Mucosa of descending colon (tissue), 3 donors: Measurements from ENCODE around the gene ITGA3. TPM values are rescaled to one million over a fixed set of nuclear protein-coding genes. Genes with fewer than 3 reads are reported as not detected.
A peak's percentile ranks its signal among the peaks of the same experiment; 100 is the strongest.

ENCODE experiments used
- ATAC-seq: fragments of 200-7000 bp; cut with Tn5 transposase; one replicate; pipeline ENCODE4 v1.9.1; 2020; ENCODE audit warnings: mild to moderate bottlenecking, moderate library complexity
- DNase-seq, 3 donors: peaks; one replicate each; pipeline ENCODE4 v3.0.0-alpha.2; 2020
- H3K36me3 ChIP-seq: fragments of 200-600 bp; one replicate; pipeline ENCODE4 v1.8.0; 2021; ENCODE audit warnings: low read depth, mild to moderate bottlenecking
- H3K4me1 ChIP-seq: fragments of 200-600 bp; one replicate; pipeline ENCODE4 v1.8.0; 2021; ENCODE audit warnings: low read depth, mild to moderate bottlenecking
- H3K4me3 ChIP-seq: fragments of 200-600 bp; one replicate; pipeline ENCODE4 v1.8.0; 2021; ENCODE audit warnings: mild to moderate bottlenecking
- H3K9me3 ChIP-seq: fragments of 200-600 bp; one replicate; pipeline ENCODE4 v1.8.0; 2021; ENCODE audit warnings: mild to moderate bottlenecking
- CTCF ChIP-seq: fragments of 200-600 bp; IDR thresholded peaks from one replicate; pipeline ENCODE4 v1.8.0; 2022; ENCODE audit warnings: antibody characterized with exemption, mild to moderate bottlenecking
- intact Hi-C, 2 donors: fragments of 100-400 bp; cut with DNase I in 1 of 2; cut with micrococcal nuclease in 1 of 2; formaldehyde crosslinking; loops; one replicate each; pipeline versions ENCODE4 v1.11.0 to v1.11.1; 2022; cut with DNase I, micrococcal nuclease
- total RNA-seq, 3 donors: library from RNA; stranded (reverse); fragmentation: NEBNext Ultra II Directional in 2 of 3; extraction: Animal tissue kit (Norgen Biotek cat#: 25700) in 2 of 3; gene quantifications; one replicate each; pipeline versions ENCODE4 v1.2.1 to v1.2.4, GENCODE V29; 2021 to 2023
- donor health status: DM: no; HTN: no; CAD: no; lungs with moderate emphysema.
- donor health status: DM: no; HTN: no; CAD: no.
- donor health status: DM: no; HTN: yes; CAD: no.

ITGA3 gene
- total RNA-seq, 3 donors from 2014 or later, result 108 to 170 (median 108) TPM

GRCh38 chr17:50047083-50047482 lies 8.8 kb upstream of the ITGA3 start:
- Histone ChIP-seq H3K36me3 (no peaks in the 10 kb centered on the region), H3K4me3 (no peak overlapping the region), H3K9me3 (no peaks in the 10 kb centered on the region), H3K4me1 (peaks cover 3% of the 10 kb centered on the region)
- no peak for ATAC-seq
- DNase-seq, result no peak
- intact Hi-C loops, result no loop called here
- no peak for TF ChIP-seq CTCF

GRCh38 chr17:50047488-50048126 lies 8.3 kb upstream of the ITGA3 start:
- Histone ChIP-seq H3K36me3 (no peaks in the 10 kb centered on the region), H3K9me3 (no peaks in the 10 kb centered on the region), H3K4me1 (peaks cover 3% of the 10 kb centered on the region), H3K4me3 (no peak overlapping the region)
- intact Hi-C loops, result no loop called here
- ATAC-seq, result no peak
- DNase-seq, result peak in 1 of 3 donors; percentile 25
- TF ChIP-seq CTCF, result no peak

- Histone ChIP-seq H3K36me3 (no peaks in the 10 kb centered on the region), H3K4me3 (no peak overlapping the region), H3K9me3 (no peaks in the 10 kb centered on the region), H3K4me1 (peaks cover 3% of the 10 kb centered on the region)
- DNase-seq (peak in 2 of 3 donors; percentile 13 to 27), ATAC-seq (no peak)
- intact Hi-C loops, result no loop called here
- TF ChIP-seq CTCF, result no peak
Observed at GRCh38 chr17:50048146-50048720, 7.7 kb upstream of the ITGA3 start.

- intact Hi-C loops, result no loop called here
- no peaks in the 10 kb centered on the region for H3K36me3 ChIP-seq
- peaks cover 4% of the 10 kb centered on the region for H3K4me1 ChIP-seq
Observed at GRCh38 chr17:50048988-50049387, 6.9 kb upstream of the ITGA3 start.

GRCh38 chr17:50049636-50050035 lies 6.3 kb upstream of the ITGA3 start:
- Histone ChIP-seq H3K4me1 (peaks cover 7% of the 10 kb centered on the region), H3K36me3 (no peaks in the 10 kb centered on the region), H3K4me3 (no peak overlapping the region), H3K9me3 (no peaks in the 10 kb centered on the region)
- ATAC-seq, result no peak
- TF ChIP-seq CTCF, result no peak
- intact Hi-C loops, result no loop called here
- peak in 2 of 3 donors; percentile 4 to 12 for DNase-seq

More at GRCh38 chr17:50048988-50049387, 6.9 kb upstream of the ITGA3 start:
- no peak for DNase-seq
- Histone ChIP-seq H3K9me3 (no peaks in the 10 kb centered on the region), H3K4me3 (no peak overlapping the region)
- no peak for ATAC-seq
- no peak for TF ChIP-seq CTCF
